Astrocyte (in vitro differentiated cells and primary cell): ENCODE measurements around the gene PLSCR3. TPM values are rescaled to one million over a fixed set of nuclear protein-coding genes. Genes with fewer than 3 reads are reported as not detected.
A peak's percentile ranks its signal among the peaks of the same experiment; 100 is the strongest.

Source experiments
- DNase-seq: peaks from one replicate; pipeline ENCODE4 v3.0.0-alpha.2; 2010; ENCODE audit warnings: low read depth
- FAIRE-seq: peaks from 2 replicates; lab custom pipeline; 2011; peaks lifted over from hg19 to GRCh38; lab: Jason Lieb, UNC
- H2AFZ ChIP-seq: 2 replicates; pipeline ENCODE4 v1.6.0; 2012; ENCODE audit warnings: low read depth, low read length, inconsistent platforms
- H3K27ac ChIP-seq: 2 replicates; pipeline ENCODE4 v1.5.1; 2011; ENCODE audit warnings: low read depth, low read length, inconsistent platforms
- H3K27me3 ChIP-seq: 2 replicates; pipeline ENCODE4 v1.6.0; 2011; ENCODE audit warnings: low read length, inconsistent platforms; ENCODE audit not compliant: insufficient read depth
- H3K36me3 ChIP-seq: 2 replicates; pipeline ENCODE4 v1.5.1; 2011; ENCODE audit warnings: low read length, inconsistent platforms; ENCODE audit not compliant: insufficient read depth
- H3K4me1 ChIP-seq: 2 replicates; pipeline ENCODE4 v1.5.1; 2011; ENCODE audit warnings: low read length, inconsistent platforms; ENCODE audit not compliant: insufficient read depth
- H3K4me2 ChIP-seq: 2 replicates; pipeline ENCODE4 v1.6.0; 2012; ENCODE audit warnings: low read length, inconsistent platforms
- H3K4me3 ChIP-seq: 2 replicates; pipeline ENCODE4 v1.5.1; 2011; ENCODE audit warnings: low read depth, mild to moderate bottlenecking, low read length, inconsistent platforms; ENCODE audit not compliant: insufficient read depth
- H3K79me2 ChIP-seq: 2 replicates; pipeline ENCODE4 v1.6.0; 2012; ENCODE audit warnings: mild to moderate bottlenecking, low read length, inconsistent platforms; ENCODE audit not compliant: insufficient read depth
- H3K9ac ChIP-seq: 2 replicates; pipeline ENCODE4 v1.6.0; 2012; ENCODE audit warnings: mild to moderate bottlenecking, low read length, inconsistent platforms
- H3K9me3 ChIP-seq: 2 replicates; pipeline ENCODE4 v1.5.1; 2012; ENCODE audit warnings: low read depth, mild to moderate bottlenecking, low read length, inconsistent platforms; ENCODE audit not compliant: insufficient read depth
- H4K20me1 ChIP-seq: 2 replicates; pipeline ENCODE4 v1.6.0; 2012; ENCODE audit warnings: low read length, inconsistent platforms; ENCODE audit not compliant: insufficient read depth
- H3K27ac Mint-ChIP-seq: one replicate; pipeline ENCODE4 v1.8.0; 2021; ENCODE audit warnings: mild to moderate bottlenecking, mixed read lengths; ENCODE audit not compliant: unreplicated experiment
- H3K27me3 Mint-ChIP-seq: one replicate; pipeline ENCODE4 v1.8.0; 2021; ENCODE audit warnings: low read depth, mixed read lengths; ENCODE audit not compliant: unreplicated experiment
- H3K36me3 Mint-ChIP-seq: one replicate; pipeline ENCODE4 v1.8.0; 2021; ENCODE audit warnings: low read depth, mixed read lengths; ENCODE audit not compliant: unreplicated experiment
- H3K4me1 Mint-ChIP-seq: one replicate; pipeline ENCODE4 v1.8.0; 2021; ENCODE audit warnings: low read depth, mixed read lengths; ENCODE audit not compliant: unreplicated experiment
- H3K4me3 Mint-ChIP-seq: one replicate; pipeline ENCODE4 v1.8.0; 2021; ENCODE audit warnings: mild to moderate bottlenecking, moderate library complexity, mixed read lengths; ENCODE audit not compliant: unreplicated experiment
- H3K9me3 Mint-ChIP-seq: one replicate; pipeline ENCODE4 v1.8.0; 2021; ENCODE audit warnings: mild to moderate bottlenecking, mixed read lengths; ENCODE audit not compliant: unreplicated experiment
- EZH2 ChIP-seq: IDR thresholded peaks from 2 replicates; pipeline ENCODE4 v1.6.1; 2012; ENCODE audit warnings: mild to moderate bottlenecking, low read length, inconsistent platforms; ENCODE audit not compliant: insufficient read depth
- total RNA-seq: library from RNA; stranded (reverse); gene quantifications from 2 replicates; pipeline ENCODE4 v1.2.1, GENCODE V29; 2021
- TF ChIP-seq, protein P1 (sequence below): IDR thresholded peaks from 2 replicates; pipeline ENCODE4 v1.5.1; 2011; ENCODE audit warnings: low read depth, mild to moderate bottlenecking, inconsistent platforms, low read length, moderate library complexity; ENCODE audit not compliant: insufficient read depth

Gene PLSCR3
- total RNA-seq, 1 donor from 2014 or later = 67.6 TPM

DNA sequence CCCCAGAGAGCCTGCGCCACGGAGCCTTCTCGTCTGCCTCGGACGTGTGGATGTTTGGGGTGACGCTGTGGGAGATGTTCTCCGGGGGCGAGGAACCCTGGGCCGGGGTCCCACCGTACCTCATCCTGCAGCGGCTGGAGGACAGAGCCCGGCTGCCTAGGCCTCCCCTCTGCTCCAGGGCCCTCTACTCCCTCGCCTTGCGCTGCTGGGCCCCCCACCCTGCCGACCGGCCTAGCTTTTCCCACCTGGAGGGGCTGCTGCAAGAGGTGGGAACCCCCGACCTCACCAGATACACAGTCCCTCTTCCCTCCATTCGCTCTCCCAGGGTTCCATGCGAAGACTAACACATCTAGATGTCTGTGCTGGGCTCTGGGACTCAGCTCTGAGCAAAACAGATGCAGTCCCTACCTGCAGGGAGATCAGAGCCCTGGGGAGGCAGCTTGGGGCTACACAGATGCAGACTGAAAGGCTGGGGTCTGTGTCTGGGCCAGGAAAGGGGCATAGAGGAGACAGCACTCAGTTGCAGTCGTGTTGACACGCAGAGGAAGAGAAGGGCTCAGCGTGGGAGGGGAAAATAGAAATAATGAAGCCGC, 9.7 kb downstream of the PLSCR3 start:
- Histone ChIP-seq H3K9me3 (peaks cover 2% of the 10 kb centered on the region), H3K4me3 (peak overlapping the region; percentile 57), H3K36me3 (peaks cover 8% of the 10 kb centered on the region), H3K4me2 (peak overlapping the region; percentile 93), H4K20me1 (peaks cover 15% of the 10 kb centered on the region), H3K27ac (no peak overlapping the region), H2AFZ (peak overlapping the region; percentile 69), H3K9ac (peak overlapping the region; percentile 50), H3K79me2 (no peaks in the 10 kb centered on the region), H3K4me1 (peaks cover 19% of the 10 kb centered on the region), H3K27me3 (peaks cover 39% of the 10 kb centered on the region)
- FAIRE-seq = no peak
- no peak for DNase-seq
- peaks cover 7% of the 10 kb centered on the region for H3K9me3 Mint-ChIP-seq
- no peak for TF ChIP-seq EZH2
- TF ChIP-seq, protein P1, sequence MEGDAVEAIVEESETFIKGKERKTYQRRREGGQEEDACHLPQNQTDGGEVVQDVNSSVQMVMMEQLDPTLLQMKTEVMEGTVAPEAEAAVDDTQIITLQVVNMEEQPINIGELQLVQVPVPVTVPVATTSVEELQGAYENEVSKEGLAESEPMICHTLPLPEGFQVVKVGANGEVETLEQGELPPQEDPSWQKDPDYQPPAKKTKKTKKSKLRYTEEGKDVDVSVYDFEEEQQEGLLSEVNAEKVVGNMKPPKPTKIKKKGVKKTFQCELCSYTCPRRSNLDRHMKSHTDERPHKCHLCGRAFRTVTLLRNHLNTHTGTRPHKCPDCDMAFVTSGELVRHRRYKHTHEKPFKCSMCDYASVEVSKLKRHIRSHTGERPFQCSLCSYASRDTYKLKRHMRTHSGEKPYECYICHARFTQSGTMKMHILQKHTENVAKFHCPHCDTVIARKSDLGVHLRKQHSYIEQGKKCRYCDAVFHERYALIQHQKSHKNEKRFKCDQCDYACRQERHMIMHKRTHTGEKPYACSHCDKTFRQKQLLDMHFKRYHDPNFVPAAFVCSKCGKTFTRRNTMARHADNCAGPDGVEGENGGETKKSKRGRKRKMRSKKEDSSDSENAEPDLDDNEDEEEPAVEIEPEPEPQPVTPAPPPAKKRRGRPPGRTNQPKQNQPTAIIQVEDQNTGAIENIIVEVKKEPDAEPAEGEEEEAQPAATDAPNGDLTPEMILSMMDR = no peak
- peaks cover 24% of the 10 kb centered on the region for H3K27me3 Mint-ChIP-seq
- H3K36me3 Mint-ChIP-seq = peaks cover 9% of the 10 kb centered on the region
- H3K4me1 Mint-ChIP-seq = no peaks in the 10 kb centered on the region
- H3K27ac Mint-ChIP-seq = no peak overlapping the region
- H3K4me3 Mint-ChIP-seq = no peak overlapping the region

DNA sequence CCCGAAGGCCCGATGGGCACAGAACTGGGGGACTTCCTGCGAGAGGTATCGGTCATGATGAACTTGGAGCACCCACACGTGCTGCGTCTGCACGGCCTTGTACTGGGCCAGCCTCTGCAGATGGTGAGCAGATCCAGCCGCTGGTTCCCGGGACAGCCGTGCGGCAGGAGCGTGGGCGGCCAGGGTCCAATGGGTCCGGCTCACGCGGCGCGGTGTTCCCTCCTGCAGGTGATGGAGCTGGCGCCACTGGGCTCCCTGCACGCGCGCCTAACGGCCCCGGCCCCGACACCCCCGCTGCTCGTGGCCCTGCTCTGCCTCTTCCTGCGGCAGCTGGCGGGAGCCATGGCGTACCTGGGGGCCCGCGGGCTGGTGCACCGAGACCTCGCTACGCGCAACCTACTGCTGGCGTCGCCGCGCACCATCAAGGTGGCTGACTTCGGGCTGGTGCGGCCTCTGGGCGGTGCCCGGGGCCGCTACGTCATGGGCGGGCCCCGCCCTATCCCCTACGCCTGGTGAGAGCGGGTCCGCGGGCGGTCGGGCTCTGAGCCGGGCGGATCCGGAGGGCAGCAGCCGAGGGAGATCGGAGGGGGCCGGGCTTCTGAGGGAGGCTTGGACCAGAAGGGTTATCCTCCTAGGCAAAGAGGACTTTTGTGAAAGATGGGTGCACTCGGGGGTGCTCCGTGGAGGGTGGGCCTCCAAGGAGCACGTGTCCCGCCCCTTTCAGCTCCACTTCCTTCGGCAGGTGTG, 10.4 kb downstream of the PLSCR3 start:
- Mint-ChIP-seq H3K27ac (no peak overlapping the region), H3K4me1 (no peaks in the 10 kb centered on the region), H3K4me3 (no peak overlapping the region), H3K36me3 (peaks cover 9% of the 10 kb centered on the region), H3K27me3 (peaks cover 29% of the 10 kb centered on the region), H3K9me3 (peaks cover 13% of the 10 kb centered on the region)
- Histone ChIP-seq H4K20me1 (peaks cover 14% of the 10 kb centered on the region), H3K27me3 (peaks cover 40% of the 10 kb centered on the region), H3K4me3 (peak overlapping the region; percentile 57), H3K36me3 (peaks cover 5% of the 10 kb centered on the region), H3K4me1 (peaks cover 19% of the 10 kb centered on the region), H3K4me2 (peak overlapping the region; percentile 93), H2AFZ (peak overlapping the region; percentile 69), H3K9ac (peak overlapping the region; percentile 50), H3K9me3 (peaks cover 6% of the 10 kb centered on the region), H3K79me2 (no peaks in the 10 kb centered on the region), H3K27ac (no peak overlapping the region)
- FAIRE-seq (no peak), DNase-seq (peak; percentile 18)
- TF ChIP-seq EZH2 = peak; percentile 78
- TF ChIP-seq, protein P1 = no peak

DNA sequence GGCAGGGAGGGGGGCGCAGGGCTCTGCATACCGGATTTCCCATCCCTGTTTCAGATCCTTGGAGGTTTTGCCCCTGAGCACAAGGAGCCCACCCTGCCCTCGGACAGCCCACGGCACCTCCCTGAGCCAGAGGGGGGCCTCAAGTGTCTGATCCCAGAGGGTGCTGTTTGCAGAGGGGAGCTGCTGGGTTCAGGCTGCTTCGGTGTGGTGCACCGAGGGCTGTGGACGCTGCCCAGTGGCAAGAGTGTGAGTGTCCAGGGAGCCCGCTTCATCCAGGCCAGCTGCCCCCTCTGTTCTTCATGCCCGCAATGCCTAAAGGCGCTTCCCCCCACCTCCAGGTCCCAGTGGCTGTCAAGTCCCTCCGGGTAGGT, 11.0 kb downstream of the PLSCR3 start:
- peaks cover 29% of the 10 kb centered on the region for H3K27me3 Mint-ChIP-seq
- no peak for FAIRE-seq
- H3K9me3 Mint-ChIP-seq = peaks cover 13% of the 10 kb centered on the region
- Histone ChIP-seq H3K4me3 (no peak overlapping the region), H2AFZ (peak overlapping the region; percentile 69), H3K4me2 (peak overlapping the region; percentile 93), H3K4me1 (peaks cover 19% of the 10 kb centered on the region), H3K27ac (no peak overlapping the region), H4K20me1 (peaks cover 9% of the 10 kb centered on the region), H3K9me3 (peaks cover 6% of the 10 kb centered on the region), H3K79me2 (no peaks in the 10 kb centered on the region), H3K9ac (no peak overlapping the region), H3K27me3 (peaks cover 40% of the 10 kb centered on the region), H3K36me3 (peaks cover 2% of the 10 kb centered on the region)
- peaks cover 9% of the 10 kb centered on the region for H3K36me3 Mint-ChIP-seq
- no peak overlapping the region for H3K4me3 Mint-ChIP-seq
- no peaks in the 10 kb centered on the region for H3K4me1 Mint-ChIP-seq
- no peak for DNase-seq
- H3K27ac Mint-ChIP-seq = no peak overlapping the region
- TF ChIP-seq, protein P1 = no peak
- no peak for TF ChIP-seq EZH2
